Stimulated activated CD8-positive, alpha-beta memory T cell treated with anti-CD3 and anti-CD28 coated beads, Interleukin-7, amount 100 ng/mL, for 1 hour (primary cell): Measurements from ENCODE around the gene EPB41L1.

Experiments
- DNase-seq, 2 donors: peaks; one replicate each; pipeline ENCODE4 v3.0.0-alpha.2; 2020; ENCODE audit warnings: low read depth in 2 of 2

Gene EPB41L1

DNA sequence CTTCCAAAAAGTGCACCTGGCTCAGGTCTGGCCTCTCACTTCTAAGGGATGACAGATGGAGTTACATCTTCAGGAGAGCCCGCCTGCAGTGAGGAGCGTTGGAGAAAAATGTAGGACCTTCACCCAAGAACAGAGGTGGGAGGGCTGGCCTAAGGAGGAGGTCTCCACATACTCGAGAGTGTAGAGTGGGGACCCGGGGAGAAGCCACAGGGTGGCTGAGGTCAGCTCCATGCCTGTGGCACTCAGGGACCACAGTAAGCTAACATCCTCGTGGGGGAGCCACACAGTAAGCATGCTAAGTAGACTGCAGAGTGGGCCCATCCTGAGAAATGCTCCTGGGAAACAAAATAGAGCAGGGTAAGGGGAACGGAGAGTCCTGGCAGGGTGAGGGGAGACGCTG is 105.8 kb downstream of the EPB41L1 start:
- no peak for DNase-seq

DNA sequence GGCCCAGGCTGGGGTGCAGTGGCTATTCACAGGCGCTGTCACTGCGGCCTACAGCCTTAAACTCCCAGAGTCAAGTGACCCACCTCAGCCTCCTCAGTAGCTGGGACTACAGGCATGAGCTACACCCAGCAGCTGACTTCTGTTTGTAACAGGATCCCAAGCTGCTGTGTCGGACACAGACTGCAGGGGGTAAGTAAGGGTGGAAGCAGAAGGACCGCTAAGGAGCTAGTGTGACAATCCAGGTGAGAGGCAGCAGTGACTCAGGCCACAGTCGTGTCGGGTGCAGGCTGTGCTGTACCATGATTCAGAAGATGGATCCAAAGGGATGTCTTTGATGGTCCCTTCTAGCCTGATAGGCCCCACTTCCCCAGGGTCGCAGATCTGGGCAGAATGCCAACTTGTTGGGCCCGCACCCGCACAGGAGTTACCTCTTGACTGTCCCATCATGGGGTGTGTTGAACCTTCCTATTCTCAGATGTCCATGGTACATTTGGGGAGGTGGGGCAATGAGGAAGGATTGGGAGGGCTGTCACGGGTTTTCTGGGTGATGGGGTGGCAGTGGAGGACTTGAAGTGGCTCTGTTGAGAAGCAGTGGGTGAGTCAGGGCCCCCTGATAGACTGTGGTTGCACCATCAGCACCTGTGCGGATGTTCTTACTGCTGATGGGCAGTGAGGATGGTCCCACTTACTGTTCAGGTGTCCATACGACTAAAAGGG is 107.0 kb downstream of the EPB41L1 start:
- DNase-seq: no peak

DNA sequence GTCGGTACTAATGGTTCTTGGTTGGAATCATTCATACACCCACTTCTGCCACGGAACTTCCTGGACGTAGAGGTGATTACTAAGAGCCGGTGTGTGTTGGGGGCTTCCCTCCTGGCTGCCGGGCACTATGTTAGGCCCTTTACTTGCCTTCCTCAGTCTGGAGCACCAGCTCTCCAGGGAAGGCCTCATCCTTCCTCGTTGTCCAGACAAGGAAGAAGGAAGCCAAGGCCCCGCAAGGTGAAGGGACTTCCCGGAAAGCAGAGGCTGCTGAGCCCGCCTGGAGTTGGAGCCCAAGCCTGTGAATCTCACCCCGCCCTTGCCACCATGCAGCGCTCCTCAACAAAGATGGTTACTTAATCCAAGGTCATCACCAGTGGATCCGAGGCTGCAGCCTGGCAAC is 107.9 kb downstream of the EPB41L1 start:
- no peak for DNase-seq

DNA sequence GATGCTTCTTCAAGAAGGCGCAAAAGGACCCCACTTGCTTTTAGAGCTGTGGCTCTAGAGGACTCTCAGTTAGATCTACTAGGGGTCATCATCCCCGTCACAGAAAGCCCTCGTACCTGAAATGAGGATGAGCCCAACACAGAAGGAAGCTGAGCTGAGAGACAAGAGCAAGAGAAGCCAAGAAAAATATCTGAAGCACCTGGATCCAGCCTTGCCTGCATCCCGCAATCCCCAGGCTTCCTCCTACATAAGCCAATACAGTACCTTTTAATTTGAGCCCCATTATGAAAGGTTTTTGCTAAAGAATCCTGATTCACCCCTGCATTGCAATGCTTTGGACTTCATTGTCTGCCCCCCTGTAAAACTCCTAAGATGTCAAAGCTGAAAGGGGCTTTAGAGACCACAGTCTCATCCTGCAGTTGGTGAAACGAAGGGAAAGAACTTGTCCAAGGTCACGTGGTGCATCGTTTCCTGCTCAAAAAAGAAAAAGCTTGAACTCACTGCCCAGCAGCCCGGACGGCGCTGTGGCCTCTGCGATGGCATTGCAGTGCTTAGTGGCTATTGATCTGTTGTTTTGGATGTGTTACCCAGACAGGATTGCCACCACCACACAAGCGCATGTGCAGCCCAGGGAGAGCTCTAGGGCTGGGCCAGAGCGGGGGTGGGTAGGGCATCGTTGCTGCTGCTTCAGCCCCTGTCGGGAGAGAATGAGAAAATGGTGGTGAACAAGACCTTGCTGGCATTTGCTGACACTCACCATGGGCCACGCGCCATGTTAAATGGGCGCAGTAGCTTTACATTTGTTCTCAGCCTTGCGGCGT is 110.1 kb downstream of the EPB41L1 start:
- DNase-seq: no peak

DNA sequence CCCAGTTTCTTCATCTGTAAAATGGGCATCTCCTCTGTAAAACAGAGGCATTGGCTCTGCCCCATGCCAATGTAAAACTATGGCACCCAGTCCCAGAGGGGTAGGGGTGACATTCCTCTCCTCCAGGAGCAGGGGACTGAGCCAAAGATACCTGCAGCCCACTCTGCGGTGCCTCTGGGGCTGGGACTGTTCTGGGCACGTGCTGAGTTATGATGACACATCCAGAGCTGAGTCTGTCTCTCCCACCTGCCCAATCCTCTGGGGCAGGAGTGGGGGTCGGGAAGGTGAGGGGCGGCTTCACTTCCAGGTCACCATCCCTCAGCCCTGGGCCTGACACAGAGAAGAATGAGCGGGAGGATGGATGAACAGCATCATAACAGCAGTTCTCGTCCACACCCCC is 111.6 kb downstream of the EPB41L1 start:
- no peak for DNase-seq

DNA sequence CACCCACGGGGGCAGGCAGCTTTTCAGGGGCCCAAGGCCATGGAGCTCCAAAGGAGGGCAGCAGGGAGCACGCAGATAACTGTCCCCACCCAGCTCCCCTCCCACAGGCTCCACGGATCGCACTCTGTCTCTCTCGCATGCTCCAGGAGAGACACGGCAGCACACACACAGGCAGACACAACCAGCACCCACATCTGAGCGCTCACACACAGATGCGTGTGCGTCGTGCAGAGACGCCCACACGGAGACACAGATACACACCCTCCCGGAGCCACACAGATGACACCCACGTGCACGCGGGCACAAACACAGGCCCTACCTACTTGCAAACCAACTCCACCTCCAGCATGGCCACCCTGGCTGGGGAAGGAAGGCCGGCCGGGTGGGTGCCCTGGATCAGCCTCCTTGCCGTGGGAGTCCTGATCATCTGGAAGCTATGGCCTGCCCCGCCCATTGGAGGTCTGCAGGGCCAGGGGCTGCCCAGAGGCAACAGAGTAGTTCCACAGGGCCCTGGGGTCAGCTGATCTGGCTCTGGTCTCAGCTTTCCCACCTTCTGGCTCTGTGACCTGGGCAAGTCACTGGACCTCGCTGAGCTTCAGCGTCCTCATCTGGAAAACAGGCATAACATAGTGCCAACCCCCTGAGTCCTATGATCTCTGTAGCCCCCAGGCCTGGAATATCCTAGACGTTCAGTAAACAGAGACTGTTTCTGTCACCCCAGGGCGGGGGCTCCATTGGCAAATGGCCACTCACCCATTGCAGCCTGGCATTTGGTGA is 113.3 kb downstream of the EPB41L1 start:
- no peak for DNase-seq

DNA sequence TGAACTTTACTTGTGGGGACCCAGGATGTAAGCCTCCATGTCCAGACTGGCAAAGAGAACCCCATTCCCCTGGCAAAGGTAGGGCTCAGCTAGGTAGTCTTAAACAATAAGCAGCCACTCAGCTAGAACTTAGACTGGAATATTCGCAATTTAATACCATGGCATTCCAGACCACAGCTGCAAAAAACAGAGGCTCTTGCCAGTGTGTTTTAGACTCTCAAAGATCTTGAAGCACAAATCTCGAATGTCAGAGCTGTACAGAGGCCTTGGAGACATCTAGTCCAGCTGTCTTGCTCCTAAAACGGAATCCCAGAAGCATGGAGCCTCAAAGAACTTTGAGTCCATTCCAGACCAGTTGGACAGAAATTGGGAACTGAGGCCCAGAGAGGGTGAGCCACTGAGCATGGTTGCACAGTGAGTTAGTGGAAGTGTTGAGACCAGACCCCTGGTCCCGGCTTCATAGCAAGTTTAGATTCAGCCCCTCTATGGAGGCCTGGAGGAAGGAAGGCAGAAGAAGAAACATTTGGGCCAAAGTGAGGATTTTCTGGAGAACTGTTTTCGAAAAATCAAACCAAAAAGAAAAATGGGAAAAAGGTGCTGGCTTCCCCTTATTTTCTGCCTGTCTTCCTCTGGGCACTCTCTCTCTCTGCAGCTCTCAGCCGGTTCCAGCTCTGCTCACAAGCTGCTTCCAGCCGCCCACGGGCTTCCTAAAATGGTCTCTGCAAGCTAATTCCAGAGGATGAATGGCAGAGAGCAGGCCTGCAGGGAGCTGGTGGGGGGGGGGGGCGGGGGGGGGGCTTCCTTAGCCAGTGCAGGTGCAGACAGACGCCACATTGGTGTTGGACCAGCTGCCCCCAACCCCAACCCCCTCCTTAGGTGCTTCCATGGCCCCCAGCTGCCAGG is 114.2 kb downstream of the EPB41L1 start:
- no peak for DNase-seq

DNA sequence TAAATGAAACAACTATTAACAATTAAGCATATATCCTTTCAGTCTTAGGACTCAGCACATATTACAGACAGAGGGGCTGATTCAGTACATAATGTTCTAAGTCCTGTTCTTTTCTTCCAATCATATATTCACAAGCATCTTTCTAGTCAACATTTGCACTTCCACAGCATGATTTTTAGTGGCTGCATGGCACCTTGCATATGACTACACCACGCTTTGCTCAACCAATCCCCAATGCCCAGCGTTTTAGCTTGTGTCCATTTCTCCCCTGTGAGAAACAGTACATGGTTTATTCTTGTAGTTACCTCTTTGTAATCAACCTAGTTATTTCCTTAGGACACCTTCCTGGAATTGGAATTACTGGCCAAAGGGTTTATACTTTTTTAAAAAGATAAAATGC is 115.0 kb downstream of the EPB41L1 start:
- DNase-seq: no peak

DNA sequence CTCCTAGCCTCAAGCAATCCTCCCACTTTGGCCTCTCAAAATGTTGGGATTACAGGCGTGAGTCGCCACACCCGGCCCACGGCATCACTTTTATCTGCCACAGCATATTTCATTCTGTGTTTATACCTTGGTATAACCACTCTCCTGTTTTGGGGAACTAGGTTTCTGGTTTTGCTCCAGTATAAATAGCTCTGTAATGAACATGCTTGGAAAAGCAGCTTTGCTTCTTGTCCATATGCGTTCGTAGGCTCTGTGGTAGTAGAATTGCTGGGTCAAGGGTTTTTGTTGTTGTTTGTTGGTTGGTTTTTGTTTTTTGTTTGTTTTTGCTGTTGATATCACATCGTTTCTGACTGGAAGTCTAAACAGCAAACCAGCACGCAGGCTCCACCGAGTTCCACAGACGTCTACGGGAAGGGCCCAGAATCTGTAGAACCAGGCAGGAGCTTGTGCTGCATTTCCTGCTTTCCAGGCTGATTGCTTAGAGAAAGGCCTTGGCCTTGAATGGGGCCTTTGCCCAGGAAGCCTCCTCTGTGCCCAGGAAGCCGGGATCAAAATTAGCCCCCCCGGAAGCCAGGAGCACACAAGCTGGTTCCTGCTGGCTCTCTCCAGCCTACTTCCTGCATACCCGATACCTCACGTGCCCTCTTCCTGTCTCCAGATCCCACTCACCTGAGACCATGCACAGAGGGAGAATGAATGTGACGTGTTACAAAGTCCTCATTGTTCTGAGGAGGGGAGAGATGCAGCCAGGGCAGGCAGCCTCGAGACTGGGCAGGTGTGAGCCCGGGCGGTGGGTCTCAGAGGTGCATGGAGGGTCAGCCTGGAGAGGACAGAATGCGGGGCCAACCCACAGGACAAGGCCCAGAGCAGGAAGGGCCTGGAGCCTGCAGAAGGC is 116.5 kb downstream of the EPB41L1 start:
- no peak for DNase-seq

DNA sequence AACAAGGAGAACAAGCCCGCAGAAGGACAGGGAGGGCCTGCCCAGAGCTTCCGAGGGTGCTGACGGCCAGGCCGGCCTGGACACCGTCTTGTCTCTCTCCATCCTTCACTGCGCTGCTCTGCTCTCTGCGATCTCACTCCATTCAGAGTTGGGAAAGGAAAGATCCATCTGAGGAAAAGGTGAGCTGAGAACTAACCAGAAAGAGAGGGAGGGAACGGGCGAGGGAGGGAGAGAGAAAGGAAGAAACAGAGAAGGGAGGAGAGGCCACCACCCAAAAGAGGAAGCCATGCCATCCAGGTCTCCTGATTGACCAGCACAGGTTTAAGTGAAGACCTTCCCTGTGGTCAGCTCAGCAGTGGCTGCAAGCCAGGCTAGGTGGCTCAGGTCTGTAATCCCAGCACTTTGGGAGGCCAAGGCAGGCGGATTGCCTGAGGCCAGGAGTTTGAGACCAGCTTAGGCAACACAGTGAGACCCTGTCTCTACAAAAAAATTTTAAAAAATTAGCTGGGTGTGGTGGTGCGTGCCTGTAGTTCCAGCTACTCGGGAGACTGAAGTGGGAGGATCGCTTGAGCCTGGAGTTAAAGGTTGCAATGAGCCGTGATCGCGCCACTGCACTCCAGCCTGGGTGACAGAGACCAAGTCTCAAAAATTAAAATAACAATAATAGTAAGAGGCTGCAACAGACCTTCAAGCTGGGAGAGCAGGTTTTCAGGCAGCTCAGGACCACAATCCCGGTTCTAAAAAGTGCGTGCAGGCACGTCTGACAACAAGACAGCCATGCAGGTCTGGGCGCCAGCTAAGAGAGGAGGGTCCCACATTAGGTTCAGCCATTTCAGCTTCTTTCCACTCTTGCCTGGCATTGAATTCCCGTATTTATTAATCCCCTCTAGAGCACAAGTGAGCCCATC is 117.4 kb downstream of the EPB41L1 start:
- no peak for DNase-seq

DNA sequence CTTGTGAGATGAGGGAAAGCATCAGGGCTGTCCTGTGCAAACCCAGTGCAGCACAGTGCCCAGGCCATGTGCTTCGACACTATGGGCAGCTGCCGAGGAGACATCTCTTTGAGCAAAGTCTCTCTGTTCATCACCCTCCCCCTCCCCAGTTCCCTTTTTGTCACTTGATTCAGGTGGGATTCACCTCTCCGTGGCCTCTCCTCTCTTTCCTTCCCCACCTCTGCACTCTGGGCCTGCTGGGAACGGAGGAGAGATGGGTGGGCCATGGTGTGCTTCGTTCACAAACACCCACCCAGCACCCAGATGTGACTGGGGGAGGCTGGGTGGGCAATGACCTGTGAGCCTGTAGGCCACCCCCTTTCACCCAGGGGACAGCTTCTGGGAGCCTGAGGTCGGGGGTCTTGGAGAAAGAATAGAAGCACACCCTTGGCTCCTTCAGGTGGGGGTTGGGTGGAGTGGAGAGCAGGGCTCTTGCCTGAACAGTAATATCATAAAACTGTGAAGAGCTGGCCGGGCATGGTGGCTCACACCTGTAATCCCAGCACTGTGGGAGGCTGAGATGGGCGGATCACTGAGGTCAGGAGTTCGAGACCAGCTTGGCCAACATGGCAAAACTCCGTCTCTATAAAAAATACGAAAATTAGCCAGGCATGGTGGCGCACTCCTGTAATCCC is 118.1 kb downstream of the EPB41L1 start:
- DNase-seq: no peak

DNA sequence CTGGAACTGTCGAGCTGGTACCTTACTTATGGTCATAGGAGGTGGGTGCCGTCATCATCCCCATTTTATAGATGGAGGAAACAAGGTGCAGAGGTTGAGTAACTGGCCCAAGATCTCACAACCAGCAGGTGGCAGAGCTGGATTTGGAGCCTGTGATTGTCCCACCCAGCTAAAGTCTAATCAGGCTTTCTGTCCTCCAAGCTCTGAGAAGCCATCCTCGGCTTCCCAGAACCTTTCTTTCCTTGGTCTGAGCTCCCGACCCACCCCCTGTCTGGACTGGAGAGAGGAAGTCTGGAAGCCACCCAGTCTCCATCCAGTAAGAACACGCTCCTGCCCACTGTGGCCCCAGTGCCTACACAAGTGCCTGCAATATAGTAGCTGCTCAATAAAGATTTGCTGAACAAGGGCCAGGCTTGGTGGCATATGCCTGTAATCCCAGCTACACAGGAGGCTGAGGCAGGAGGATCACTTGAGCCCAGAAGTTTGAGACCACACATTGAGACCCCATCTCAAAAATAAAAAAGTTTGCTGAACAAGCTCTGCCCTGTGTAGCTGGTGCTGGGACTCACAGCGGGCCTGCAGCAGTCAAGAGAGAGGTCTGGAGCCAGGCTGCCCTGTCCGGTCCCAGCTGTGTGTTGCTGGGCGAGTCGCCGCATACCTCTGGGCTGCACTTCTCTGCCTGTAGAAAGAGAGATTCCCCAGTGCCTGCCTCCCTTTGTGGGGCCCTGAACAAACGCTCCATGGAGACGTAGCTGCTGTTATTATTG is 119.1 kb downstream of the EPB41L1 start:
- no peak for DNase-seq

DNA sequence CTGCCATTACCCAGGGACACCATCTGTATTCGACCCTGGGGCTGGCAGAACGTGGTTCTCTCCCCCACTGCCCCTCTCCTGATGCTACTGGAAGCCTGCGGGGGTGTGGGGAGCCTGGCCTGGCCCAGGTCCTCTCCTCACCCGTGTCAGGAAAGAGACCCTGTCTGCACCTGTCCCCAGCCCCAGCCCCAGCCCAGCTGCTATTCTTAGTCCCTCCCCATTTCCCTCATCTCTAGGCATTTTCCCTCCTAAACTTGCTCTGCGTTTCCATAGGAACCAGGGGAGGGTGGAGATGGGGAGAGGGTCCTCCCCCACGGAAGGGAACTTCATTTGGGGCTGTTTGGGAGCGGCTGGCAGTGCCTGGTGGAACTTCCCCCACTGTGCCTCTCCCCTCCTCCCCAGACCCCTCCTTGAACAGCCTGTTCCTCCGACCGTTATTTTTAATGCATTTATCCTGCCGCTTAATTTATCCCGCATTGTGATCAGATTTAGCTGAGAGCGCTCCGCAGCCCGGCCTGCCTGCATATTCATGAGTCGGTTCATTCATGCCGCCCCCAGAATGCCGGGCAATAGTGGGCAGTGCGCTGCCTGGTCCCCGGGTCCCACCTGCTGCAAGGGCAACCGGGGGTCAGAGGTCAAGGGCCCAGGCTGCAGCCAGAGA is 119.8 kb downstream of the EPB41L1 start:
- DNase-seq: no peak

DNA sequence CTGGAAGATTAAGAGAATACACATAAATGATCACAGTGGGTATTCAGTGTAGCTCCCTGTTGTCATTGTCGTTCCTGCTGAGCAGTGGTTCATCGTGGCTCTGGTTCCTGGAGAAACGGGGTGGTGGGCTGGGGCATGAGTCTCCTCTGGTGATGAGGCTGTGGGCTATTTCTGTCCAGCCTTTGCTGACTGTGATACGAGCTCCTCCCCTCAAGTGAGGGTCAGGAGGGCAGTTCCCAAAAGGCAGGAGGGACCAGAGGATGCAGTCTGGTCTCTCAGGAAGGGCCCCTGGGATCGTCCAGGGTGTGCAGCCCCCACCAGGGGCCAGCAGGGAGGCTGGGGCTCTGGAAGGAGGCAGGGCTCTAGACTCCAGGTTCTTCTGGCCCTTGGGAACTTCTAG is 120.5 kb downstream of the EPB41L1 start:
- DNase-seq: no peak

DNA sequence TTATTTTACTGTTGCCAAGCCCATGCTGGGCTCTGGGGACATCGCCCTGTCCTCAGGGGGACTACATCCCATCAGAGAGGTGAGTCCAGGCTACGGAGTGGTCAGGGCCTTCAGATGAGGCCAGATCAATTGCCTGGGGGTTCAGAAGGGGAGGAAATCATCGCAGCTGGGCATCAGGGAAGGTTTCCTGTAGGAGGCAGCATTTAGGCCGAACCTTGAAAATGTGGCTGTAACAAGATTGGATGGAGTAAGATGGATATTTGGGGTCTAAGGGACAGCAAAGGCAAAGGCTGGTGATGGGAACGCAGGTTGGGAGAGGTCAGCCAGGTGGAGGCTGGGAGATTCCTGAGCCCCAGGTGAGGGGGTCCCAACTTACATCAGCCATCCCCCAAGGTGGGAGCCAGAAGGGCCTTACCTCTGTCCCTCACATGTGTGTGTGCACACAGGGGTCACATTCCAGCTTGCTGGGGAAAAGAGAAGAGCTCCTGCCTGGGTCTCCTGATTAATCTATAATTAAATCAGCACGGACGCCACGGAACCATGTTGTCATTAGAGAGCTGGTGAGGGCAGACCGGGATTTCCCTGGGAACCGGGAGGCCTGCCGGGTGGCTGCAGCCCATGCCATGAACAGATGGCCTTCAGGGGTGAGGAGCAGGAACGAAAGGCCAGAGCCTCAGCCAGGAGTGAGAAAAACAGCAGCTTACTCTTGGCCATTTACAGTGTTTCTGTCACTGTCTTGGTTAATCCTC is 121.1 kb downstream of the EPB41L1 start:
- no peak for DNase-seq

DNA sequence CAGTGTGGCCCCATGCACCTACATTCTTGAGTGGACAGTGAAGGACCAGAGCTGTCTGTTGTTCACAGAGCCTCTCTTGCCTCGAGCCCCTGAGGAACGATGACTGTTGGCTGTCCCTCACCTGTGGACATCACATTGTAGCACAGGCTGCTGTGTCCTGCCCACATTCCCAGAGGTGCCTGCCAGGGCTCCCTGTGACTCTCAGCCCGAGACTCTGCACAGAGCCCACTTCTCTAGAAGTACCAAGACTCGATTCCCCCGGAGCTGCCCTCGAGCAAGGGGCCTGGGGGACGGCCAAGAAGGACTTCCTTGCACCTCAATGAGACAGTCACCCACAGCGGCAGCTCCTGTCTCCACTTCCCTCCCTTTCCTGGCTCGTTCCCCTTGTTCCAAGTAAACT is 123.0 kb downstream of the EPB41L1 start:
- DNase-seq: no peak

DNA sequence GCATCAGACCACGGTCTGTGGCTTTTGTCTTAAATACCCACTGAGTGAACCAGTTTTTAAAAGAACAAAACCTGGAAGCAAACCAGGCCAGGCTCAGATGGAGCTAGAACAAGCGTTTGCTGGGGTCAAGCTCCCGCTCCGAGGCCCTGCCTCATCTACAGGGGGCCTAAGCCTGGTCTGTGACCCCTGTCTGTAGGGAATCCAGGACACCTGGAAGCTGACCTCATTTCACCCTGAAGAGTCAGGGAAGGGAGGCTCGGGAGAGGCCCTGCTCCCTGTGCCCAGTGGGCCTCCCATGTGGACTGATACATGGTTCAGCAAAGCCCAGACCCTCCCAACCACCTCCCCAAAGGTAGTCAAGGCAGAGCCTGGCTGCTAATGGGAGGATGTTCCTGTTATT is 124.8 kb downstream of the EPB41L1 start:
- no peak for DNase-seq
